ENCODE results near the gene ITGA5.

Gene ITGA5

DNA sequence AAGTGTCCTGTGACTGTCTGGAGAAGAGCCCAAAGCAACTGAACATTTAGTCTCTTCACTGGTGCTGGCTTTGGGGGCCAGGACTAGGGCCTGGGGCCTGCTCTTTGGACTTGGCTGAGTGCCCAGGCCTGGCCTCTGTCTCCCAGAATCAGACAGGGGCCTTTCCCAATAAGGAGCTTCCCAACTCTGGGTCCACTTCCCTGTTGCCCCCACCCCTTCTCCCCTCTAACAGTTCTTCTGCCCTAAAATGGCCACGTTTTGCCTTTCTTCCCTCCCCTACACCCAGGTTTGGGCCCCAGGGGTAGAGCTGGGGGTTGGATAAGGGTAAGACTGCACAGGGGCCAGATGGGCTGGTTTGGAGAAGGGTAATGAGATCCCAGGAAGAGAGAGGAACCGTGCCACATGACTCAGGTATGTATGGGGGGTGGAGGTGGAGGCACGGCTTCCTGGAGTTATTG is 10.0 kb upstream of the ITGA5 start:
- H4K8ac ChIP-seq (ENCODE audit: low read depth, low read length), result no peak overlapping the region
- H3K4ac ChIP-seq (ENCODE audit: low read depth, low read length), result peak overlapping the region; percentile 77
- peak overlapping the region; percentile 77 for H3K18ac ChIP-seq (ENCODE audit: low read length)
- H3K27me3 ChIP-seq (ENCODE audit: insufficient read depth, low read length, poor library complexity), result no peaks in the 10 kb centered on the region
- H2AK5ac ChIP-seq (ENCODE audit: low read length), result peak overlapping the region; percentile 98
- H3K4me3 ChIP-seq (ENCODE audit: low read length), result no peak overlapping the region
- peaks cover 45% of the 10 kb centered on the region for H3K4me1 ChIP-seq (ENCODE audit: control insufficient read depth, low read depth, low read length)
- peak overlapping the region; percentile 38 for H3K9ac ChIP-seq (ENCODE audit: low read length)
- H3K27ac ChIP-seq (ENCODE audit: low read depth, low read length), result peak overlapping the region; percentile 9
- H3K4me2 ChIP-seq (ENCODE audit: low read length), result no peak overlapping the region
- H3K56ac ChIP-seq (ENCODE audit: low read length), result peak overlapping the region; percentile 82
- H4K5ac ChIP-seq (ENCODE audit: low read length), result no peak overlapping the region
- no peak overlapping the region for H2BK120ac ChIP-seq (ENCODE audit: low read depth, low read length)
- DNase-seq, result no peak
- no peaks in the 10 kb centered on the region for H3K36me3 ChIP-seq (ENCODE audit: control insufficient read depth, insufficient read depth, low read length)
- H3K79me1 ChIP-seq (ENCODE audit: low read length), result no peaks in the 10 kb centered on the region
- no CpG with 5 or more reads among the region's 3 CpGs for WGBS (ENCODE audit: extremely low coverage, insufficient coverage, low lambda C conversion rate)
- H3K23ac ChIP-seq (ENCODE audit: low read length), result no peak overlapping the region
- H2BK5ac ChIP-seq (ENCODE audit: low read length), result peak overlapping the region; percentile 84
- H3K79me2 ChIP-seq (ENCODE audit: control insufficient read depth, insufficient read depth, low read length), result no peaks in the 10 kb centered on the region
- no peak overlapping the region for H2BK15ac ChIP-seq (replicated peaks; ENCODE audit: low read depth)

GRCh38 chr12:54428050-54429013 is 9.3 kb upstream of the ITGA5 start:
- no peaks in the 10 kb centered on the region for H3K27me3 ChIP-seq (ENCODE audit: insufficient read depth, low read length, poor library complexity)
- H4K5ac ChIP-seq (ENCODE audit: low read length), result no peak overlapping the region
- DNase-seq, result no peak

GRCh38 chr12:54427106-54427505 is 8.0 kb upstream of the ITGA5 start:
- Histone ChIP-seq H3K27ac (ENCODE audit: low read depth, low read length) (no peak overlapping the region), H3K4me1 (ENCODE audit: control insufficient read depth, low read depth, low read length) (peaks cover 37% of the 10 kb centered on the region), H2AK5ac (ENCODE audit: low read length) (peak overlapping the region; percentile 78), H4K8ac (ENCODE audit: low read depth, low read length) (no peak overlapping the region), H3K79me2 (ENCODE audit: control insufficient read depth, insufficient read depth, low read length) (no peaks in the 10 kb centered on the region), H3K4me3 (ENCODE audit: low read length) (no peak overlapping the region), H3K23ac (ENCODE audit: low read length) (no peak overlapping the region), H3K56ac (ENCODE audit: low read length) (peak overlapping the region; percentile 82), H3K18ac (ENCODE audit: low read length) (peak overlapping the region; percentile 3), H4K5ac (ENCODE audit: low read length) (no peak overlapping the region), H2BK120ac (ENCODE audit: low read depth, low read length) (no peak overlapping the region), H2BK5ac (ENCODE audit: low read length) (peak overlapping the region; percentile 59), H2BK15ac (replicated peaks; ENCODE audit: low read depth) (peak overlapping the region; percentile 39), H3K79me1 (ENCODE audit: low read length) (no peaks in the 10 kb centered on the region), H3K4me2 (ENCODE audit: low read length) (no peak overlapping the region), H3K36me3 (ENCODE audit: control insufficient read depth, insufficient read depth, low read length) (no peaks in the 10 kb centered on the region), H3K27me3 (ENCODE audit: insufficient read depth, low read length, poor library complexity) (no peaks in the 10 kb centered on the region), H3K4ac (ENCODE audit: low read depth, low read length) (peak overlapping the region; percentile 66), H3K9ac (ENCODE audit: low read length) (no peak overlapping the region)
- no peak for DNase-seq
- WGBS (ENCODE audit: extremely low coverage, insufficient coverage, low lambda C conversion rate), result no CpG with 5 or more reads among the region's 4 CpGs

More at GRCh38 chr12:54428050-54429013, 9.3 kb upstream of the ITGA5 start:
- H2BK120ac ChIP-seq (ENCODE audit: low read depth, low read length), result peak overlapping the region; percentile 5
- H3K79me2 ChIP-seq (ENCODE audit: control insufficient read depth, insufficient read depth, low read length), result no peaks in the 10 kb centered on the region
- no peak overlapping the region for H3K23ac ChIP-seq (ENCODE audit: low read length)
- no peaks in the 10 kb centered on the region for H3K36me3 ChIP-seq (ENCODE audit: control insufficient read depth, insufficient read depth, low read length)
- H2BK15ac ChIP-seq (replicated peaks; ENCODE audit: low read depth), result peak overlapping the region; percentile 7
- H3K4me3 ChIP-seq (ENCODE audit: low read length), result no peak overlapping the region
- H3K4me2 ChIP-seq (ENCODE audit: low read length), result no peak overlapping the region
- H3K56ac ChIP-seq (ENCODE audit: low read length), result peak overlapping the region; percentile 82
- peak overlapping the region; percentile 77 for H3K18ac ChIP-seq (ENCODE audit: low read length)
- peak overlapping the region; percentile 98 for H2AK5ac ChIP-seq (ENCODE audit: low read length)
- H3K79me1 ChIP-seq (ENCODE audit: low read length), result no peaks in the 10 kb centered on the region
- H4K8ac ChIP-seq (ENCODE audit: low read depth, low read length), result no peak overlapping the region
- H3K4ac ChIP-seq (ENCODE audit: low read depth, low read length), result peak overlapping the region; percentile 77
- H3K27ac ChIP-seq (ENCODE audit: low read depth, low read length), result no peak overlapping the region
- peaks cover 43% of the 10 kb centered on the region for H3K4me1 ChIP-seq (ENCODE audit: control insufficient read depth, low read depth, low read length)
- WGBS (ENCODE audit: extremely low coverage, insufficient coverage, low lambda C conversion rate), result no CpG with 5 or more reads among the region's 13 CpGs
- peak overlapping the region; percentile 84 for H2BK5ac ChIP-seq (ENCODE audit: low read length)
- peak overlapping the region; percentile 41 for H3K9ac ChIP-seq (ENCODE audit: low read length)

DNA sequence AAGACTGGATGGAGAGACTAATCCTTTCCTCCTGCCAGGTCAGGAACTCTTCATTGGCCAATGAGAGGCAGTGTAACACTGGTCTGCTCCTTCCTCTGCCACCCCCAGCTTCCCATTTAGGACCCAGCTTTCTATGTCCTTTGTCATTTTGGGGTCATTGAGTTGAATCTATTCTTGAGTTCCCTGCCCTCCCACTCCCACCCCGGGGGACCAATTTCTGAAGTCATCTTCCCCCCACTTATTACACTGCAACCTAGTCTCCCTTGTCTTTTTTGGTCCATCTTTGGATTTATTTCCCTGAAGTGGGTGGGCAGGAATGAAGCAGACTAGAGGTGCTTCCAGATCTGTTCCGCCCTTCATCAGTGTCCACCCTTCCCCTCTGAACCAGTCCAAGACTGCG is 7.6 kb upstream of the ITGA5 start:
- no peaks in the 10 kb centered on the region for H3K79me2 ChIP-seq (ENCODE audit: control insufficient read depth, insufficient read depth, low read length)
- H3K36me3 ChIP-seq (ENCODE audit: control insufficient read depth, insufficient read depth, low read length), result no peaks in the 10 kb centered on the region
- no peak overlapping the region for H4K8ac ChIP-seq (ENCODE audit: low read depth, low read length)
- peak overlapping the region; percentile 58 for H3K56ac ChIP-seq (ENCODE audit: low read length)
- H3K4ac ChIP-seq (ENCODE audit: low read depth, low read length), result no peak overlapping the region
- no peak overlapping the region for H4K5ac ChIP-seq (ENCODE audit: low read length)
- H3K9ac ChIP-seq (ENCODE audit: low read length), result no peak overlapping the region
- H2AK5ac ChIP-seq (ENCODE audit: low read length), result peak overlapping the region; percentile 90
- H3K18ac ChIP-seq (ENCODE audit: low read length), result peak overlapping the region; percentile 3
- no peak overlapping the region for H3K4me2 ChIP-seq (ENCODE audit: low read length)
- H3K23ac ChIP-seq (ENCODE audit: low read length), result no peak overlapping the region
- H3K4me1 ChIP-seq (ENCODE audit: control insufficient read depth, low read depth, low read length), result peaks cover 41% of the 10 kb centered on the region
- no peaks in the 10 kb centered on the region for H3K79me1 ChIP-seq (ENCODE audit: low read length)
- H2BK120ac ChIP-seq (ENCODE audit: low read depth, low read length), result no peak overlapping the region
- H3K4me3 ChIP-seq (ENCODE audit: low read length), result no peak overlapping the region
- H3K27me3 ChIP-seq (ENCODE audit: insufficient read depth, low read length, poor library complexity), result no peaks in the 10 kb centered on the region
- DNase-seq, result no peak
- WGBS (ENCODE audit: extremely low coverage, insufficient coverage, low lambda C conversion rate), result no CpG with 5 or more reads among the region's 3 CpGs
- H3K27ac ChIP-seq (ENCODE audit: low read depth, low read length), result no peak overlapping the region
- H2BK5ac ChIP-seq (ENCODE audit: low read length), result peak overlapping the region; percentile 59
- peak overlapping the region; percentile 39 for H2BK15ac ChIP-seq (replicated peaks; ENCODE audit: low read depth)

DNA sequence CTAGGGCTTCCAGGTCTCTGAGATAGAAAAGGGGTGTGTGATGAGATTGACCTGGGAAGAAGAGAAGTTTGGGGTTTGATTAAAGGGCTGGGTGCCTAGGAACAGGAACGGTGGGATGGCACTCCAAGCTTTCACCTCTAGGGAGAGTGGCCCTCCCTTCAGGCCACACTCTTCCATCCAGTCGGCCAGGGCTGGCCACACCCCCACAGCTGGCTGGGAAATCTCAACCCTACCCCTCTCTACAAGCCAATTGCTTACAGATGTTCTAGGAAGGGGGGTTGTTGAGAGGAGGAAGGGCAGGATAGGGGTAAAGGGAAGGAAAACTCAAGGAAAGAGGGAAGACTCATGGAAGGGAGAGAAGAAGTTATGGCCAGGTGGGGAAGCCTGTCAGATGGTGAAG is 6.6 kb upstream of the ITGA5 start:
- no peak overlapping the region for H3K4me2 ChIP-seq (ENCODE audit: low read length)
- H3K4me3 ChIP-seq (ENCODE audit: low read length), result no peak overlapping the region
- no peak overlapping the region for H2BK5ac ChIP-seq (ENCODE audit: low read length)
- H4K5ac ChIP-seq (ENCODE audit: low read length), result peak overlapping the region; percentile 63
- no peak overlapping the region for H3K27ac ChIP-seq (ENCODE audit: low read depth, low read length)
- no peak overlapping the region for H3K9ac ChIP-seq (ENCODE audit: low read length)
- H2BK120ac ChIP-seq (ENCODE audit: low read depth, low read length), result no peak overlapping the region
- no peaks in the 10 kb centered on the region for H3K27me3 ChIP-seq (ENCODE audit: insufficient read depth, low read length, poor library complexity)
- no peaks in the 10 kb centered on the region for H3K79me2 ChIP-seq (ENCODE audit: control insufficient read depth, insufficient read depth, low read length)
- no peak overlapping the region for H3K56ac ChIP-seq (ENCODE audit: low read length)
- no CpG with 5 or more reads among the region's 2 CpGs for WGBS (ENCODE audit: extremely low coverage, insufficient coverage, low lambda C conversion rate)
- H4K8ac ChIP-seq (ENCODE audit: low read depth, low read length), result no peak overlapping the region
- no peak overlapping the region for H3K4ac ChIP-seq (ENCODE audit: low read depth, low read length)
- H3K18ac ChIP-seq (ENCODE audit: low read length), result no peak overlapping the region
- H3K79me1 ChIP-seq (ENCODE audit: low read length), result no peaks in the 10 kb centered on the region
- H2BK15ac ChIP-seq (replicated peaks; ENCODE audit: low read depth), result no peak overlapping the region
- no peak overlapping the region for H3K23ac ChIP-seq (ENCODE audit: low read length)
- no peak for DNase-seq
- peaks cover 49% of the 10 kb centered on the region for H3K4me1 ChIP-seq (ENCODE audit: control insufficient read depth, low read depth, low read length)
- no peaks in the 10 kb centered on the region for H3K36me3 ChIP-seq (ENCODE audit: control insufficient read depth, insufficient read depth, low read length)
- H2AK5ac ChIP-seq (ENCODE audit: low read length), result no peak overlapping the region
